Activated T-helper 1 cell treated with anti-CD3 and anti-CD28 coated beads, Interleukin-2, amount 50 U/mL, for 16 hours (primary cell): ENCODE measurements around the gene SYCN.
"Not testable (repeated sequence)": the region's sequence is repeated elsewhere in the genome, so short reads cannot be mapped to it uniquely, and the experiment has no call there.

Source experiments
- DNase-seq, 2 donors: peaks; one replicate each; pipeline ENCODE4 v3.0.0-alpha.2; 2020; ENCODE audit warnings: low read depth in 1 of 2, low spot score in 1 of 2

SYCN gene

DNA sequence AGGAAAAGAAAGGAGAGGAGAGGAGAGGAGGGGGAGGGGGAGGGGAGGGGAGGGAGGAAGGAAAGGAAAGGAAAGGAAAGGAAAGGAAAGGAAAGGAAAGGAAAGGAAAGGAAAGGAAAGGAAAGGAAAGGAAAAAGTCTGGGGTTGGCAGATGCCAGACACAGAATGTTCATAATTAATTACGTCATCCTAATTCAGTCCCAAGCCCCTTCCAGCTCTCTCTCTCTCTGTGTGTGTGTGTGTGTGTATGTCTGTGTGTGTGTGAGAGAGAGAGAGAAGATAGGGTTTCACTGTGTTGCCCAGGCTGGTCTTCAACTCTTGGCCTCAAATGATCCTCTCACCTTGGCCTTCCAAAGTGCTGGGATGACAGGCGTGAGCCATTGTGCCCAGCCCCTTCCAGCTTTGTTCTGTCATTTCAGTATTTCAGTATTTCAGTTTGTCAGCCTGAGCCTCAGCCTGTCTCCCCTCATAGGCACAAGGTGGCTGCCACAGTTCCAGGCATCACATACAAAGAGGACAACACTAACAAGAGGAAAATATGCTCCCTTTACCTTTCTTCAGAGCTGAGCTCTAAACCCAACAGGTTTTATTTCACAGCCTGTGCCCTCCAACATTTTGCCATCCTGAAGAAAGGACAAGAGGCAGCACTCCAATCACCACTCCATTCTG is 26.2 kb upstream of the SYCN start:
- no peak for DNase-seq

DNA sequence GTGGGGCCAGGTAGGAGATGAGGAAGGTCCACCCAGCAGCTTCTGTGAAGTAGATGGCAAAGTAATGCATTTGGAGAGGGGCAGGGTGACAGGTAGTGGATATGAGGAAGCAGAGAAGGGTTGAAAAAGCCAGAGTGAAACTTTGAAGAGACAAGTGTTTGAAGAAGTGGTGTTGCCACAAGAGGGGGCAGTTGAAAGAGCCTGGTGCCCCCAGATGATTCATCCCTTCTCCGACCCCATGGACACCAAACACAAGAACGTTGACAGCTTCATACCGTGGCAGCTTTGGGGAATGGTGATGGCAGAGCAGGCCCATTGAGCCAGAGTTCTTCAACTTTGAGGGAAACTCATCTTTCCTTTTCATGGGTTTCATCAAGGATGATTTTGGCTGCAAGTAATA is 20.8 kb upstream of the SYCN start:
- no peak for DNase-seq

DNA sequence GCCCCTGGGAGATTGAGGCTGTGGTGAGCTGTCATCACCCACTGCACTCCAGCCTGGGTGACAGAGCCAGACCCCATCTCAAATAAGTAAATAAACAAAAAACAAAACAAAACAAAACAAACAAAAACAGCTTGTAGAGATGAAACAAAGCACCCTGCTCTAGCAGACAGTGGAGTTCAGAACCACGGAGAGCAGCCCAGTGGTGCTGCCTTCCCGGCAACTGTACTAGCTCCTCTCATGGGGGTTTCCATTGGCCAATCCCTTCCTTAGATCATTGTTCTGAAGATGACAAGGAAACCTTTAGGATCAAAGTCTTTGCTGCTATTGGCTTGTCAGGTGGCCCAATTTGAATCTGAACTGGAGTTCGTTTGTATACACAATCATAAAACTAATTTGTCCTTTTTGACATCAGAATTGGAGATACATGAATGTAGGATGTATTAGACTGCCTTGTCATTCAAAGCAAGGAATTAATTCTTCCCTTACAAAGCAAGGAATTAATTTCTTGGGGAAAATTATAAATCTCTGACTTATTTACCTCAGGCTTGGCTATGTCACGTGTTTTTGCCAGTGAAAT is 19.7 kb upstream of the SYCN start:
- DNase-seq = no peak

DNA sequence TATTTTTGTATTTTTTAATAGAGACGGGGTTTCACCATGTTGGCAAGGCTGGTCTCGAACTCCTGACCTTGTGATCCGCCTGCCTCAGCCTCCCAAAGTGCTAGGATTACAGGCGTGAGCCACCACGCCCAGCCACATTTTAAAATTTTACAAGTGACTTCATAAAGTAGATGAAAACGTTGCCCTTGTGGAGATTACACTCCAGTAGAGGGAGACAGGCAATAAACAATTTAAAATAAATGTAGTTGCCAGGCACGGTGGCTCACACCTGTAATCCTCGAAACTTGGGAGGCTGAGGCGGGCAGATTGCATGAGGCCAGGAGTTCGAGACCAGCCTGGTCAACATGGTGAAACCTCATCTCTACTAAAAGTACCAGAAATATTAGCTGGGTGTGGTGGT is 15.0 kb upstream of the SYCN start:
- DNase-seq = not testable (repeated sequence)

- no peak for DNase-seq
These were observed 14.4 kb upstream of the SYCN start for GRCh38 chr19:39218230-39219007.

- DNase-seq = no peak
These were observed 13.0 kb upstream of the SYCN start for GRCh38 chr19:39217094-39217493.

DNA sequence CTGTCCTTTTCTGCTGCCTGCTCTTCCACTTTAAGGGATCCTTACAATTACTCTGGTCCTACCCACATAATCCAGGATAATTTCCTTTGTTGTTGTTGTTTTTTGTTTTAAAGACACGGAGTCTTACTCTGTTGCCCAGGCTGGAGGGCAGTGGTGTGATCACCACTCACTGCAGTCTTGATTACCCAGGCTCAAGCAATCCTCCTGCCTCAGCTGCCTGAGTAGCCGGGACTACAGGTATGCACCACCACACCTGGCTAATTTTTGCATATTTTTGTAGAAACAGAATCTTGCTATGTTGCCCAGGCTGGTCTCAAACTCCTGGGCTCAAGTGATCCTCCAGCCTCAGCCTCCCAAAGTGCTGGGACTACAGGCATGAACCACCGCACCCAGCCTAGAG is 11.3 kb upstream of the SYCN start:
- DNase-seq = not testable (repeated sequence)

DNA sequence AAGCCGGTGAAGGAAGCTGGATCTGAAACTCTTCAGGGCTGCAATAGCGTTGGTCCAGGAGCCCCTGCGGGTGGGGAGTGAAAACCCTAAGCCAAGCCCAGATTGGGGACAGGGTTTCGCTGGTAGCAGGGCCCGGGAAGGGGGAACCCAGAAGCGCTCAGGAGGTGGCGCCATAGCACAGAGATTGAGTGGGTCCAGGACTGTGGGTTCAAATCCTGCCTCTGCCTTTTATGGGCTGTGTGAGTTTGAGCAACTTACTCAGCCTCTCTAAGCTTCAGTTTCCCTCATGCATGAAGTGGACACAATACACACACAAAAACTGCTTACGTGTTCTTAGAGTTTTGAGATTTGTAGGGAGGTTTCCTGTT is 8.3 kb upstream of the SYCN start:
- DNase-seq = peak; percentile 20 to 36

DNA sequence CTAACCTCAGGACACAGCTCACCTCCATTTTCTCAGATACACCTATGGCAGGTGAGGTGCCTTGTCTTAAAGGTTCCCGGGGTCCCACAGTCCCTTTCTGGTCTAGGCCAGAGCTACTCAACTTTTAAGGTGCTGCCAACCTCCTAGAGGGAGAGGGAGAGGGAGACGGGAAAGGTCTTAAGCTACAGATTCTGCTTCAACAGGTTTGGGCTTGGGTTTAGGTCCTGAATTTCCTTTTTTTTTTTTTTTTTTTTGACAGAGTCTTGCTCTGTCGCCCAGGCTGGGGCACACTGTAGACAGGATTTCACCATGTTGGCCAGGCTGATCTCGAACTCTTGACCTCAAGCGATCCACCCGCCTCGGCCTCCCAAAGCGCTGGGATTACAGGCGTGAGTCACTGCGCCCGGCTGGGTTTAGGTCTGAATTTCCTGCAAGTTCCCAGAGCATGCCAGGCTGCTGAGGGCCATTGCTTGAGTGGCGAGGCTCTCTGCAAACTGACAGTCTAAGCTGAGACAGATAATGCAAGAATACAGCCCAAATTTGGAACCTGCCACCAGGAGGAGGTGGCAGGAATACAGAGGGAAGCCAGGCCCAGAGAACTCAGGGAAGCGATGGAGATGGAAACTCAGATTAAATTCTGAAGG is 7.8 kb upstream of the SYCN start:
- DNase-seq = no peak

- no peak for DNase-seq
These were observed 5.1 kb upstream of the SYCN start for GRCh38 chr19:39209196-39209595.

- no peak for DNase-seq
These were observed 4.2 kb upstream of the SYCN start for GRCh38 chr19:39208175-39208795.

- DNase-seq = no peak
These were observed 3.3 kb upstream of the SYCN start for GRCh38 chr19:39207293-39207836.

- DNase-seq = no peak
These were observed 2.1 kb upstream of the SYCN start for GRCh38 chr19:39206122-39206521.

GRCh38 chr19:39205449-39205764 is 1.3 kb upstream of the SYCN start:
- no peak for DNase-seq

DNA sequence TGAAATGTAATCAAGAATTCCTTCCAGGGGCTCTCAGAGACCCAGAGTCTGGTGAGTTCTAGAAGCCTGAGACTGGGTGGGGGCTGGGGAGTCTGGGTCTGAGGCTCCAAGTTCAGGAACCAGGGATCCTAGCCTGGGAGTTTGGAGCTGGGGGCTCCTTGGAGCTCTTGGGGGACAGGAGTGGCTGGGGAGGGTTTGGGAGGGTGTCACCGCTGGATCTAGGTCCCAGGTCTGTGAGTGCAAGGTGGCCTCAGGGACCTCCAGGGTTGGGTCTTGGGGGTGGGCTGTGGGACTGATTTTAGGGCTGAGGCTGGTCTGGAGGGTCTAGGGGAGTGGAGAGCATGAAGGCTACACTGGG is 1.1 kb downstream of the SYCN start:
- DNase-seq = no peak

DNA sequence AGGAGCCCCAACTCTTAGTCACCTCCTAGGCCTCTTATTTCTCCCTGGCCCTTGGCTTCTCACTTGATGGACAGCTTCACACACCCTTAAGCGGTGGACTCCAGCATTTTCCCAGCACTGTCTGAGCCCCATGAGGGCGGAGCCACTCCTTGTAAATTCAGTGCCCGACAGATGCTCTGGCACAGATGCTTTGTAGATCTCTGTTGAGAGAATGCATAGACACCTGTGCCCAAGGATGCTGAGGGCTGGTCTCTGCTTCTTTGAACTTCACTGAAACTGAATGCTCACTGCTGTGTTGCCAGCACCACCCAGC is 3.3 kb downstream of the SYCN start:
- DNase-seq = no peak

DNA sequence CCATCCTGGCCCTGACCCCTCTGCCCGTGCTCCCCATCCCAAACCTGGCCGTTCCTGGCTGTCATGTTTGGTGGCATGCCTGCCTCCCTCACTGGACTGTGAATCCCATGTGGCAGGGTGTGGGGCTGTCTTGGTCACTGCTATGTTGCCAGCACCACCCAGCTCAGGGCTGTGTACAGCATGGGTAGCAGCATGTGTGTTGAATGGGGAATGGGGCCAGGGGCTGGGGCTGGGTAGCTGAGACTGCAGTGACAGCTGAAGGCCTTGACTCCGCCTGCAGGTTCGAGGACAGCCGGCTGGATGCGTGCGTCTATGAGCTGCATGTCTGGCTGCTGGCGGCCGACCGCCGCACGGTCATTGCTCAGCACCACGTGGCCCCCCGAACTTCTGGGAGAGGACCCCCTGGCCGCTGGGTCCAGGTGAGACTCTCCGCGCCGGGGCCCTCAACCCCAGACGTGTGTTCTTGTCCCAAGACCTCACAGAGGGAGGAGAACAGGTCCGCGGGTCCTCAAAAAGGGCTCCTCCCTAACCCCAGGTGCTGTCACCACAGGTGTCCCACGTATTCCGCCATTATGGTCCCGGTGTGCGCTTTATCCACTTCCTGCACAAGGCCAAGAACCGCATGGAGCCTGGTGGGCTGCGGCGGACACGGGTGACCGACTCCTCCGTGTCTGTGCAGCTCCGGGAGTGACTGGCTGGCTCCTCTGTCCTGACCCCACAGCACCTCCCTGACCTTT is 3.8 kb downstream of the SYCN start:
- DNase-seq = no peak

DNA sequence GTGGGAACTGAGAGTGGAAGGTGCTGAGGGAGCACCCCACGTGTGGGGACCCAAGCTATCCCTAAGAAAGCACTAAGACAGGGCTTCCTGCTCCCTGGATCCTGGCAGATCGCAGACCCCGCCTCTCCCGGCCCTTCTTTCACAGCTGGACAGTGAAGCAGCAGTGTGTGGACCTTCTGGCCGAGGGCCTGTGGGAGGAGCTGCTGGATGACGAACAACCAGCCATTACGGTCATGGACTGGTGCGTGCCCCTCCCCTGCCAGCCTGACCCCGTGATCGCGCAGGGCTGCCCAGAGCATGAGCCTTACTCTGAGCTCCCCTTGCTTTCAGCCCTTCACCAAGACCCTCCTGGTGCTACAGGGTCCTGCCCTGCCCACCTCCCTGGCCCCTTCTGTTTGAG is 5.0 kb downstream of the SYCN start:
- no peak for DNase-seq

DNA sequence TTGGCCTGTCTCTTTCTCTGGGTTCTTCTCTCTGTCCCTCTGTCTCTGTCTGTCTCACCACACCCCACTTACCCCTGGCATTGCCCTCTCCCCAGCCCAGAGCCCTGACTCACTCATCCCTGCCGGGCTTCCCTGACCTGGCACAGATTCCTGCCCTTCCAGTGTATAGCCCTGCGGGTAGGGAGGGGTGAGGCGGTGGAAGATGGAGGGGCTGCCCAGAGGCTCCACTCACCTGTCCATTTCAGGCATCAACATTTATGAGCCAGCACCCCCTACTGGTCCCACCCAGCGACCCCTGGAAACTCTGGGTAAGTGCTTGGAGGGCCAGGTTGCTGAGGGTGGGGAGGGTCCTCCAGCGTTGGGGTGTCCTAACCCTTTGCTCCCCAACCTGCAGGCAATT is 6.3 kb downstream of the SYCN start:
- no peak for DNase-seq

- DNase-seq = no peak
These were observed 7.1 kb downstream of the SYCN start, which contains the start of gene NCCRP1 for GRCh38 chr19:39196860-39197562. NCCRP1 (plus strand) TSS chr19:39196964; CDS start chr19:39196983, 19 bp downstream.
